C4-2B (cell line): ENCODE data around the gene RGP1.

Experiments used
- CTCF ChIP-seq: fragments of 450-650 bp; conservative IDR thresholded peaks from 2 replicates; pipeline ENCODE4 v1.5.1; 2017; ENCODE audit warnings: mild to moderate bottlenecking
- ZFX ChIP-seq: fragments of 450-650 bp; IDR thresholded peaks from 2 replicates; pipeline ENCODE4 v1.6.1; 2017

GRCh38 chr9:35730486-35730854 lies 18.6 kb upstream of the RGP1 start:
- no peak for TF ChIP-seq CTCF
- TF ChIP-seq ZFX: no peak
